K562 (cell line): ENCODE measurements around the gene MPLKIP. TPM values are rescaled to one million over a fixed set of nuclear protein-coding genes. Genes with fewer than 3 reads are reported as not detected.

ENCODE experiments used
- FIP1L1 ChIP-seq: fragments of 200-400 bp; formaldehyde crosslinking; IDR thresholded peaks from 2 replicates; pipeline ENCODE4 v1.6.1; 2018; ENCODE audit warnings: mild to moderate bottlenecking, low read depth, low read length; ENCODE audit not compliant: poor library complexity, severe bottlenecking
- HMG20B ChIP-seq: fragments of 250-450 bp; sonication (Bioruptor Pico); IDR thresholded peaks from 2 replicates; pipeline ENCODE4 v1.5.0; 2021; ENCODE audit warnings: mild to moderate bottlenecking
- IRF2 ChIP-seq: sonication (generic); formaldehyde crosslinking; IDR thresholded peaks from 2 replicates; pipeline ENCODE4 v1.8.1; 2022; ENCODE audit warnings: mild to moderate bottlenecking, missing genetic modification reagents
- MYBL2 ChIP-seq, 2 experiments: fragments of 450-650 bp in 1 of 2; sonication (generic) in 1 of 2; formaldehyde crosslinking in 1 of 2; IDR thresholded peaks; 2 replicates each; pipeline versions ENCODE4 v1.6.1 to v1.8.1; 2017 to 2022; ENCODE audit warnings: borderline replicate concordance in 1 of 2, inconsistent platforms in 1 of 2, low read depth in 1 of 2, mild to moderate bottlenecking in 1 of 2, missing genetic modification reagents in 1 of 2, moderate library complexity in 1 of 2
- PRDM10 ChIP-seq: fragments of 450-650 bp; IDR thresholded peaks from 2 replicates; pipeline ENCODE4 v1.6.1; 2018; ENCODE audit not compliant: partially characterized antibody
- PTTG1 ChIP-seq: fragments of 450-650 bp; IDR thresholded peaks from 2 replicates; pipeline ENCODE4 v1.6.1; 2016; ENCODE audit warnings: low read depth, mild to moderate bottlenecking, missing genetic modification characterization, missing compliant biosample characterization
- RNF219 ChIP-seq: fragments of 250-450 bp; sonication (Bioruptor Pico); IDR thresholded peaks from 2 replicates; pipeline ENCODE4 v1.5.0; 2022; ENCODE audit warnings: mild to moderate bottlenecking
- TEAD4 ChIP-seq, 2 experiments: sonication (generic) in 1 of 2; formaldehyde crosslinking in 1 of 2; IDR thresholded peaks; 2 replicates each; pipeline versions ENCODE4 v1.6.1 to v1.8.0; 2012 to 2022; ENCODE audit warnings: borderline replicate concordance in 1 of 2, inconsistent platforms in 1 of 2, low read length in 1 of 2, mild to moderate bottlenecking in 1 of 2, missing genetic modification reagents in 1 of 2
- ZBTB2 ChIP-seq: fragments of 450-650 bp; IDR thresholded peaks from 2 replicates; pipeline ENCODE4 v1.6.1; 2016; ENCODE audit warnings: antibody characterized with exemption
- polyA plus RNA-seq, 8 experiments: library from polyadenylated mRNA; depleted of rRNA in 4 of 8; stranded (reverse) in 5 of 8; unstranded in 3 of 8; fragments of >200 nt; fragmentation: Nextera tagmentation in 2 of 8; fragmentation: Illumina TruSeq in 1 of 8; extraction: Ambion mirVana in 2 of 8; extraction: Trizol in 1 of 8; gene quantifications; 2 replicates each; pipeline versions ENCODE4 v1.2.1 to v1.2.3, GENCODE V29; 2011 to 2014; ENCODE audit warnings: inconsistent platforms in 1 of 8, missing spikeins in 1 of 8
- total RNA-seq, 7 experiments: library from RNA; depleted of rRNA in 6 of 7; stranded (reverse); fragments of >200 nt in 6 of 7; fragmentation: Illumina TruSeq in 2 of 7; extraction: Trizol in 2 of 7; gene quantifications; 2 replicates each; pipeline versions ENCODE4 v1.2.1 to v1.2.3, GENCODE V29; 2011 to 2021; ENCODE audit warnings: low replicate concordance in 1 of 7

Gene MPLKIP
- total and polyA plus RNA-seq, 9 of the 15 experiments (the other 6 are each of a cell fraction or from before 2014, with no cell fraction given) = 5.6 to 127 (median 44.2) TPM

- TF ChIP-seq PRDM10 (no peak), TEAD4 (IDR thresholded peaks at IDR 0.05; ENCODE audit: low read length) (no peak), TEAD4 (CRISPR knock-in tag; IDR thresholded peaks at IDR 0.05; ENCODE audit: borderline replicate concordance) (no peak), ZBTB2 (no peak), MYBL2 (IDR thresholded peaks at IDR 0.05; ENCODE audit: low read depth) (no peak), MYBL2 (CRISPR knock-in tag; IDR thresholded peaks at IDR 0.05; ENCODE audit: borderline replicate concordance) (no peak), PTTG1 (no peak), RNF219 (CRISPR knock-in tag) (no peak), HMG20B (CRISPR knock-in tag) (no peak), FIP1L1 (no peak), IRF2 (CRISPR knock-in tag) (no peak)
- TF ChIP-seq, all 486 proteins: peak for 0
Measured at GRCh38 chr7:40135317-40135610, 842 bp upstream of the MPLKIP start (continued).
